HG03354 (cell line): Measurements from ENCODE around the gene SEMA5A.

Experiments
- ATAC-seq: cut with Tn5 transposase; IDR thresholded peaks from one replicate; pipeline ENCODE4 v1.9.1; 2021; ENCODE audit warnings: mild to moderate bottlenecking; ENCODE audit not compliant: unreplicated experiment, poor library complexity, severe bottlenecking

SEMA5A gene, protein sequence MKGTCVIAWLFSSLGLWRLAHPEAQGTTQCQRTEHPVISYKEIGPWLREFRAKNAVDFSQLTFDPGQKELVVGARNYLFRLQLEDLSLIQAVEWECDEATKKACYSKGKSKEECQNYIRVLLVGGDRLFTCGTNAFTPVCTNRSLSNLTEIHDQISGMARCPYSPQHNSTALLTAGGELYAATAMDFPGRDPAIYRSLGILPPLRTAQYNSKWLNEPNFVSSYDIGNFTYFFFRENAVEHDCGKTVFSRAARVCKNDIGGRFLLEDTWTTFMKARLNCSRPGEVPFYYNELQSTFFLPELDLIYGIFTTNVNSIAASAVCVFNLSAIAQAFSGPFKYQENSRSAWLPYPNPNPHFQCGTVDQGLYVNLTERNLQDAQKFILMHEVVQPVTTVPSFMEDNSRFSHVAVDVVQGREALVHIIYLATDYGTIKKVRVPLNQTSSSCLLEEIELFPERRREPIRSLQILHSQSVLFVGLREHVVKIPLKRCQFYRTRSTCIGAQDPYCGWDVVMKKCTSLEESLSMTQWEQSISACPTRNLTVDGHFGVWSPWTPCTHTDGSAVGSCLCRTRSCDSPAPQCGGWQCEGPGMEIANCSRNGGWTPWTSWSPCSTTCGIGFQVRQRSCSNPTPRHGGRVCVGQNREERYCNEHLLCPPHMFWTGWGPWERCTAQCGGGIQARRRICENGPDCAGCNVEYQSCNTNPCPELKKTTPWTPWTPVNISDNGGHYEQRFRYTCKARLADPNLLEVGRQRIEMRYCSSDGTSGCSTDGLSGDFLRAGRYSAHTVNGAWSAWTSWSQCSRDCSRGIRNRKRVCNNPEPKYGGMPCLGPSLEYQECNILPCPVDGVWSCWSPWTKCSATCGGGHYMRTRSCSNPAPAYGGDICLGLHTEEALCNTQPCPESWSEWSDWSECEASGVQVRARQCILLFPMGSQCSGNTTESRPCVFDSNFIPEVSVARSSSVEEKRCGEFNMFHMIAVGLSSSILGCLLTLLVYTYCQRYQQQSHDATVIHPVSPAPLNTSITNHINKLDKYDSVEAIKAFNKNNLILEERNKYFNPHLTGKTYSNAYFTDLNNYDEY

DNA sequence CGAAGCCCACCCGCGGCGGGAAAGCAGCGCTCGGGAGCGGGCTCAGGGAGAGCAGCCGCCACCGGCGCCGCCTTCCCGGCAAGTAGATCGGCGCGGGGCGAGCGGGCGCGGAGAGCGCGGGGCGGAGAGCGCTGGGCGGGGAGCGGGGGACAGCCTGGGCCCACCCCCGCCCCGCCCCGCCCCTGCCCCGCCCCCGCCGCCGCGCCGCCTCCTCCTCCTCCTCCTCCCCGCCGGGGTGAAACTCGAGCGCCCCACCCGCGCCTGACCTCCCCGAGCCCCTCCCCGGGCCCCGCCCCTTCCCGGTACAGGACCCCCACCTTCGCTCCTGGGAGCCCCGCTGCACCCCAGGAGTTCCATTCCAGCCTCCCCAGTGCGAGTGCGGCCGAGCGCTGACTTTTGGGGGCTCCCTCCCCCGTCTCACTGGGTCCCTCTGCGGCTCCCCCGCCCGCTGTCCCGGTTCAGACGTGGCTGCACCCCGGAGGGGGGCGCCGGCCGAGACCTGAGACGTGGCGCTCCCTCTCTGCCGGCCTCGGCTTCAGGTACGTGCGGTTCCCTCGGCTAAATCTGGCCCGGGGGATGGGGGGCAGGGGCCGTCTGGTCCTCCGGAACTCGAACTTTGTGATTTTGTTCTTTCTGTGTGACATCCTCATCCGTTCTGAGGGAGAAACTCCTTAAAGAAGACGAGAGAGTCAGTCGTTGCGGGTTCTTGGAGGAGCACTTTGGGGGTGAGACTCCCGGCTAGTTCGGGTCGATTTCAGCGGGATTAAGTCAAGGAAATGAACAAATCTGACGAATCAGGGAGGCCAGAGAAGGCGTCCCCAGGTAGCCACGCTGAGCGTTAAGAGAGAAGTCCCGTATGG lies at the start of gene SEMA5A:
SEMA5A (minus strand) TSS at position 84 of the 860 bp plus-strand sequence. CDS start 166,129 bp downstream, outside the sequence.
- peak; percentile 46 for ATAC-seq

DNA sequence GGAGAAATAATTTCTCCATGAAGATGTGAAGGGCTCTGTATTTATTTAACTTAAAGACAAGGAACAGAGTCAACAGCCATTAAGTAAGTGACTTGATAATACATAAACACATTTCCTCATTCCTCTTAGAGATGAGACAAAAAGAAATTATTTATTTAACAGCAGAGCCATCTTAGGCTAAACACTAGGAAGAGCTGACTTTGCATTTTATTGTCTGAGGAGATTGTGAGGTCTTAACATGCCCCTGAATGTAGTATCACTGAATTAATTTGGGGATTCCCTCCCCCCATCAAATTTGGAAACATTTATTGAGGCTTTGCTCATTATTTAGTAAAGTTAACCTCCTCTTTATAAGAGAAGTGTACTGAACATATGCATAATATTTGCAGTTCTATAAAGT lies 49.0 kb upstream of the SEMA5A start:
- ATAC-seq, result no peak

GRCh38 chr5:9589049-9589835 lies 43.4 kb upstream of the SEMA5A start:
- ATAC-seq, result no peak

DNA sequence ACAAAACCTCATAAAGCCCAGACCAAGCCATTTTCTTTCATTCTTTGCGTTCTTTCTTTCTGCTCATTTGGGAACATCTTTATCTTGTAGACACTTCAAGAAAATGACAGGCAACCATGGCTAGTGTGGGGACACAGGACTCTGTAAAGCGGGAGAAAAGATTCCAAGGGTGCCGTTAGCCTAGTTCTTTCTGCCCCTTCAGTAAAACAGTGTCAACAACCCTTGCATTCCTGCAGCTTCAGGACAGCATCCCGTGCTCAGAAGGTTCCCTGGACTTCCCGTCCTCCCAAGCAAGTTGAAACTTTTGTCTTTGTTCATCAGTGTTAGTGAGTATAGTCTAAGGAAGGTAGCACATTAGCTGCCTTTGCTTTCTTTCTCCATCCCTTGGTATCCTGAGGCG lies 42.4 kb upstream of the SEMA5A start:
- ATAC-seq, result no peak

DNA sequence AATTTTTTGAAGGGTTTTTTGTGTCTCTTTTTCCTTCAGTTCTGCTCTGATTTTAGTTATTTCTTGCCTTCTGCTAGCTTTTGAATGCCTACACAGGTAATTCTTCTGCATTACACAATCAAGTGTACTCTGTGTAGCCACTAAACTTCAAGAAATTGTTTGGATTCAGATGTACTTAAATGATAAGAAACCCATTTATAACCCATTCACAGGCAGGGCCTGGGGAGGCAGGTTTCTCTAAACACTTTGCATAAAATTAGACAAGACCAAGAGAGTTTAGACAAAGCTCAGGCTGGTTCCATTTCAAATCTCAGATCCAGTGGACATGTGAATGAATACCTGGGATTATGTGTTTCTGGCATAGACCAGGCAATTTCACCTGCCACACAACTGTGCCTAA lies 41.3 kb upstream of the SEMA5A start:
- no peak for ATAC-seq

DNA sequence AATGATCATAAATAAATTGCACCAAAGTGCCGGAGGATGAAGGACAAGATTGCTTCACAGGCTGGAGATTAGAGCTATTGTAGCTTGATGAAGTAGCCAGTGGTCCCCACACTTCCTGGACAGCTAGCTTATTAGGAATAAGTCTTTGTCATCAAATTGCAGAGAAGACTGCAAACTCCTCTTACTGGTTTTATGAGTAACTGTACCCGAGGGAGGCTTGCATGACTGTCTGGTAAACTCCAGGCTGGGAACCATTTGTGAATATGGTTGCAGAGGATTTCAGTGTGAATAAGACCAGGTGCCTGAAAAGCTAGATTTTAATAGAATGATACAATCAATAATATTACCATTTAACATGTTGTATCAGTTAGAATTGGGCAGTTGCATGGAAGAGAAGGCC lies 36.5 kb upstream of the SEMA5A start:
- no peak for ATAC-seq

GRCh38 chr5:9573796-9574195 lies 27.9 kb upstream of the SEMA5A start:
- no peak for ATAC-seq

DNA sequence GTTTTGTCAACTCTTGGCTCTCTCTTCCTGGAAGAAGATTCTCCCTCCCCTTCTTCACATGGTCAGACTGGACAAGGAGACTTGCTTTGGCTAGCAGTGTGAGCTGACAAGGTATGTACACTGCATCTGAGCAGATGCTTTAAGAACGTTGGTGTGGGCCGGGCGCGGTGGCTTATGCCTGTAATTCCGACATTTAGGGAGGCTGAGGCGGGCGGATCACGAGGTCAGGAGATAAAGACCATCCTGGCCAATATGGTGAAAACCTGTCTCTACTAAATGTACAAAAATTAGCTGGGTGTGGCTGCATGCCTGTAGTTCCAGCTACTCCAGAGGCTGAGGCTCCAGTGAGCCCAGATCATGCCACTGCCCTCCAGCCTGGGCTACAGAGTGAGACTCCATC lies 26.4 kb upstream of the SEMA5A start:
- no peak for ATAC-seq

- no peak for ATAC-seq
Measured at GRCh38 chr5:9570876-9571275, 25.0 kb upstream of the SEMA5A start.

DNA sequence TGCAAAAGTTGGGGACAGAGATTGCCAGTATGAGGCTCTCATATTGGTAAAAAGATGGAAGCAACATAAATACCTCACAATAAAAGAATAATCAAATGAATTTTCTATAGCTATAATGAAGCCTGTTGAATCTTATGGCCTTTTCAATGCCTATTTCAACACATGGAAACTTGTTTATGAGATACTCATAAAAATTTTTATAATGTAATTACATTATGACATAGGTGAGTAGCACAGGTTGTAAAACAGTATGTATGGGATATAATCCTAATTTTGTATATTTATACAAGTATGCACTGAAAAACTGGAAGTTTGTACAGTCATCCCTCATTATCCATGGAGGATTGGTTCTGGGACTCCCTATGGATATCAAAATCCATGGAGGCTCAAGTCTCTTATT lies 21.2 kb upstream of the SEMA5A start:
- no peak for ATAC-seq

DNA sequence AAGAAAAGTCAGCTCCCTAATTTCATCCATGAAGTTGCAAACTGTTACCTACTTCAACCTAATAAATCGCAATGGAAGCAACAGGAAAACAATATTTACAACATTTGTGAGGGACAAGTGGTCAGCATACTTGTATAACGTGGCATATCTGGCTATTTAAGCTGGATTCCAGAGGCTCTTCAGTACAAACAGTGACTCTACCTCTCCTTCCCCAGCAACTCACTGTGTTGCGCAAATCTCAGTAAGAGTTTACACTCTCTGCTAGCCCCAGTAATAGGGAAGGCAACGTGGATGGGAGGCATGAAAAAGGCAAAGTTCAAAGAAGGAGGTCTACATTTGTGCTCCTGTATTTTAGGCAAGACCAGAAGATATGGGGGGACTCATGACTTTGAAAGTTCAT lies 18.9 kb upstream of the SEMA5A start:
- ATAC-seq, result no peak

DNA sequence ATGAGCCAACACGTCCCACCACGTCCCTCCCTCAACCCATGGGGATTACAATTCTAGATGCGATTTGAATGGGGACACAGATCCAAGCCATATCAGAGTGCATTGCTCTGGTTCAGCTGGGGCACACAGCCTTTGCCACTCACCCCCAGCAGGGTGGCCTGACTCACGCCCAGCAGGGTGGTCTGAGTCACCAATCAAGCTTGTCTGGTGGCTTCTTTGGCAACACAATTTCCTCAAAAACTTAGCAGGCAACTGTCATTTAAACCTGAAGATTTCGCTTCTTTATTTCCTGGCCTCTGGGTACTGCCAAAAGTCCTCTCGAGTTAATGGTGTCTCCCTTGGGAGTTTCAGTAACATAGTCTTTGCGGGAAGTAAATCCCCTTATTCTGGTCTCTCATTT lies 16.3 kb upstream of the SEMA5A start:
- no peak for ATAC-seq

GRCh38 chr5:9559965-9560364 lies 14.1 kb upstream of the SEMA5A start:
- no peak for ATAC-seq

DNA sequence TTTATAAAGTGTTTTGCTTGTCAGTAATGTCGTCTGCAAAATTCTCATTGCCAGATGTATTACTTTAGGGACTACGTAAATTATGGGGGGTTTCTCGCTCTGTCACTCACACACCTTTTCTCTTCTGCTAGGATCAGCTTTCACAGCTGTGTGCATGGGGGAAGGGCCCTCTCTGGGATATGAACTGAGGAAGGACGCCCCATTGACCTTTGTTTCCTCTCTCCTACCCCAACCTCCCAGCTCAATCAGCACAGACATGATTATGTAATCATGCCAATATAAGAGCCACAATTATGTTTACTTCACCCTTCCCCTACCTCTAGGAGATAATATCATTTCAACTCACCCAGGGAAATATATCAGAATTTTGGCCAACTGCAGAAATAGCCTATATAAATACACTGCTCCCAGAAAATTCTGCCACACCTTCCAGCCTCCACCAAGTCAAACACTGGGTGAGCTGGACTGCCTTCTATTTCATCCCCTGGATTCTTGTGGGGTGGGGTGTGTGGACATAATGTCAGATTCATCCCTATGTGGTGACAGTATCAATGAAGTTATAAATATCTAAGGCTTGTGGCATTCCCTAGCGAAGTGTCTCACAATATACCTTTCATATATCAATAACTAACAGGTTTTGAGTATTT lies 12.6 kb upstream of the SEMA5A start:
- no peak for ATAC-seq

DNA sequence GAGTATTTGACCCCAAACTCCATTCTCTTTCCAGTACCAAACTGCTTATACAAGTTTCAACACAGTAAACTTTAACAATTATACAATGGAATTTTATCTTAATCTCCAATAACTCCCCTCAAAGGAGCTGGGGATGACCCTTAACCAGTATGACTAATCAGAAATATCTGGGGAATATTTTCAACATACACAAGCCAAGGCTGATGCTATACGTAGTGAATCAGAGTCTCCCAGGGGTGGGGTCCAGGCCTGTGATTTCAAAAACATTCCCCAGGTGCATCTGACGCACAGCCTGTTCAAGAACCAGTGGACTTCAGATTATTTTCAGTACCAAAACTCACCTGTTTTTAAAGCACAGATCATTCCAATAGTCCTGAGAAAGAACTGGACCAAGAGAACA lies 11.8 kb upstream of the SEMA5A start:
- no peak for ATAC-seq

GRCh38 chr5:9555961-9556360 lies 10.1 kb upstream of the SEMA5A start:
- no peak for ATAC-seq

GRCh38 chr5:9554122-9554521 lies 8.2 kb upstream of the SEMA5A start:
- ATAC-seq, result no peak

DNA sequence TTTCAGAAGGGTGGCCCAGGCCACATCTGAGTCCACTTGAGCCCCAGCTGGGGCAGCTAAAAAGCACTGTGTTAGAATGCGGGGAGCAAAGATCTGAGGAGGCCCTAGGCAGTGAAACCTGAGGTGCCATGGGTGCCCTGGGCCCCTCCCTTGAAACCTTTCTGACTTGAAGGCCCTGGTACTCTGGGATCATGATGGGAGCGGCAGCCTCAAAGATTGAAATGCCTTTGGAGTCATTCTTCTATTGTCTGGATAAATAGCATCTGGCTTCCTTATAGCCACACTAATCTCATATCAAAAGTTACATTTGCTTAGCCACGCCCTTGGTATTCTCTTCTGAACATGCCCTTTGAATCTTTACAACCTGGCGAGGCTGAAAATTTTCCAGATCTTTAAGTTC lies 7.7 kb upstream of the SEMA5A start:
- no peak for ATAC-seq
